Transverse colon (tissue), 4 donors: ENCODE measurements around the gene SCN8A.

Experiments
- CTCF ChIP-seq, 5 experiments: fragments of 200-600 bp in 3 of 5; fragments of 450-650 bp in 2 of 5; sonication (generic) in 3 of 5; IDR thresholded peaks; 1 replicate in 2 of 5; 2 replicates in 3 of 5; pipeline ENCODE4 v1.5.1; 2016 to 2017; ENCODE audit warnings: antibody characterized with exemption in 5 of 5, inconsistent platforms in 3 of 5, mild to moderate bottlenecking in 2 of 5, moderate library complexity in 1 of 5
- POLR2AphosphoS5 ChIP-seq, 3 donors: sonication (generic); formaldehyde crosslinking; IDR thresholded peaks; one replicate each; pipeline ENCODE4 v1.6.1; 2016; ENCODE audit warnings: antibody characterized with exemption in 3 of 3

GRCh38 chr12:51642286-51642685 is 51.3 kb downstream of the SCN8A start:
- no peak for TF ChIP-seq CTCF (IDR thresholded peaks at IDR 0.05)
- TF ChIP-seq POLR2AphosphoS5 (IDR thresholded peaks at IDR 0.05), result no peak
